ENCODE data around the gene ST6GALNAC1.

GRCh38 chr17:76684756-76685155 is 41.2 kb upstream of the ST6GALNAC1 start:
- no peak for TF ChIP-seq CTCF (optimal IDR thresholded peaks at IDR 0.05 in 1 of 3, IDR thresholded peaks at IDR 0.05 in 1 of 3, conservative IDR thresholded peaks at IDR 0.05 in 1 of 3; ENCODE audit: extremely low read depth in 1 of 3, insufficient read depth in 2 of 3, low read length in 3 of 3)
- no peak for TF ChIP-seq EZH2 (IDR thresholded peaks at IDR 0.05; ENCODE audit: low read length)
